ENCODE measurements around the gene OR2F1. TPM values are rescaled to one million over a fixed set of nuclear protein-coding genes. Genes with fewer than 3 reads are reported as not detected.

OR2F1 gene
- total RNA-seq, 5 donors from 2014 or later (not counting 1 experiment from before 2014, with no cell fraction given): not detected

DNA sequence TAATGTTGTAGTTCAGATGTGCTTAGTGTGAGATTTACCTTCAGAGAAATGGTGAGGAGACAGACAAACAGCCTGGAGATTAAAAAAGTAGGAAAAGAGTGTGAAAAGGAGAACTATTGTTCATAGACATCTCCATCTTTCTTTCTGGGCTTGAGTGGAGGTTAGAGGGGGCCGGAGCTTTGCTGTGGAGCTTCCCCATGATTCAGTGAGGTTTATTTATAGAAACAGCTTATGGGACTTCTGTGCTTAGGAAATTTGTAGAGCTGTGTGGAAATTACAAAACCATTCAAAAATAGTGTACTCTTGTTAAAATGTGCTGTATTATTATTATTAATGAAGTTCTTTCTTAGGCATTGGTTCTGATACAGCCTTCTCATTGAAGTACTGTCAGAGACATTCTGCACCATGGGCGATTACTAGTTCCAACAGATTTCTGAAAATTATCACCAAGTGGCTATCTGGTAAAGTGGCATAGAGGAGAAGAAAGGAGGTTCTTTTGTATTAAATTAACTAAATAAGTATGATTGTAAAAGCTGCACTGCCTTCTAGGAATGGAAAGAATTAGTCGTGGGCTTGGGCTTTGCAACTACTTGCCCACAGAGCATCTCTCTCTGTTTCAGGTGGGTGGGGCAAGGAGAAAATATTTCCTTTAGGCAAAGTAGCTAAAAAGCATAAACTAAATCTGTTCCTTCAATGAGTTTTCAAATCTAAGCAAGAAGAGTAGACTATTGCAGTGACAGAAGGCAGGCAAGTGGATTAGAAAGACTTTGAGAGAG is 44.0 kb upstream of the OR2F1 start:
- no peaks in the 10 kb centered on the region for H3K4me1 Mint-ChIP-seq
- no peaks in the 10 kb centered on the region for H3K4me1 ChIP-seq (ENCODE audit: control insufficient read depth in 1 of 2, extremely low read depth in 1 of 2, insufficient read depth in 2 of 2, low read length in 2 of 2)
- peaks cover 0 to 5% of the 10 kb centered on the region in 2 donors for H3K27me3 Mint-ChIP-seq
- no peak overlapping the region for H3K4me3 Mint-ChIP-seq
- ChIA-PET POLR2A (no interaction called here), CTCF (interaction anchor here in 1 of 2 donors (0.5 to 2.1 kb wide), 2 partner anchors 9 to 615 kb away, joined by 3 to 7 read pairs; partner anchors contain the start of gene TCAF1)
- H3K9me3 Mint-ChIP-seq: no peaks in the 10 kb centered on the region
- ATAC-seq (replicated peaks in 1 of 4): no peak
- no peaks in the 10 kb centered on the region for H3K9me3 ChIP-seq
- no peak for DNase-seq
- no peaks in the 10 kb centered on the region for H3K36me3 Mint-ChIP-seq
- no peaks in the 10 kb centered on the region for H3K36me3 ChIP-seq (ENCODE audit: control insufficient read depth in 2 of 2, extremely low read depth in 1 of 2, insufficient read depth in 1 of 2, low read length in 1 of 2)
- H3K27me3 ChIP-seq (replicated peaks in 1 of 2; ENCODE audit: control insufficient read depth in 2 of 2, extremely low read depth in 1 of 2, insufficient read depth in 2 of 2, low read length in 1 of 2): no peaks in the 10 kb centered on the region
- H3K4me3 ChIP-seq (ENCODE audit: control insufficient read depth in 1 of 2, extremely low read depth in 1 of 2, low read length in 1 of 2): no peak overlapping the region
- H3K27ac Mint-ChIP-seq: no peak overlapping the region
- no peak overlapping the region for H3K27ac ChIP-seq (ENCODE audit: low read length)
- no CpG with 5 or more reads among the region's 3 CpGs for WGBS (ENCODE audit: insufficient coverage)

DNA sequence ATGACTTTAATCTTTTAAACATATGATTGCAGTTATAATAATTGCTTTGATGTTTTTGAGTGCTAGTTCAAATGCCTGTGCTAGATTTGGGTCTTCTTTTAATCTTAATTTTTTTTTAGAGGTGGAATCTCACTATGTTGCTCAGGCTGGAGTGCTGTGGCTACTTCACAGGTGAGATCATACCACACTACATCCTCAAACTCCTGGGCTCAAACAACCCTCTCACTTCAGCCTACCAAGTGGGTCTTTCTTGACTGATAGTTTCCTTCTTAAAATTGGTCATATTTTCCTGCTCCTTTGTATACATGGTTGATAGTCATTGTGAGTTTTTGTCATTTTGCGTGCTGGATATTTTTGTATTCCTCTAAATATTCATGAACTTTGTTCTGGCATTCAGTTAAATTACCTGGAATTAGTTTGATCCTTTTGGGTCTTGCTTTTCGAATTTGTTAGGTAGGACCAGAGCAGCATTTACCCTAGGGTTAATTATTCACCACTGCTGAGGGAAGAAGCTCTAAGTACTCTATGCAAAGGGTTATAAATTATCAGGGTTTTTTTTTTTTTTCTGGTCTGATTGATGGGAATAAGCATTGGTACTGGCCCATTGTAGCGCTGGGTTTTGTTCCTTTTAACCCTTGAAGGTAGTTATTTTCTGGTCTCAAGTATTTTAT is 40.6 kb upstream of the OR2F1 start:
- 60% methylated on average over 1 of the region's 3 CpGs for WGBS (ENCODE audit: insufficient coverage)
- Histone ChIP-seq H3K36me3 (ENCODE audit: control insufficient read depth in 2 of 2, extremely low read depth in 1 of 2, insufficient read depth in 1 of 2, low read length in 1 of 2) (no peaks in the 10 kb centered on the region), H3K27ac (ENCODE audit: low read length) (no peak overlapping the region), H3K4me3 (ENCODE audit: control insufficient read depth in 1 of 2, extremely low read depth in 1 of 2, low read length in 1 of 2) (no peak overlapping the region), H3K9me3 (no peaks in the 10 kb centered on the region), H3K4me1 (ENCODE audit: control insufficient read depth in 1 of 2, extremely low read depth in 1 of 2, insufficient read depth in 2 of 2, low read length in 2 of 2) (no peaks in the 10 kb centered on the region), H3K27me3 (replicated peaks in 1 of 2; ENCODE audit: control insufficient read depth in 2 of 2, extremely low read depth in 1 of 2, insufficient read depth in 2 of 2, low read length in 1 of 2) (peaks cover 0 to 3% of the 10 kb centered on the region in 2 experiments)
- H3K4me3 Mint-ChIP-seq: no peak overlapping the region
- ChIA-PET CTCF (no interaction called here), POLR2A (interaction anchor here in 1 of 2 donors (0.5 kb wide), 1 partner anchor 12 kb away, joined by 5 read pairs; the partner anchor contains the start of gene TCAF1)
- DNase-seq: no peak
- H3K36me3 Mint-ChIP-seq: no peaks in the 10 kb centered on the region
- H3K27ac Mint-ChIP-seq: no peak overlapping the region
- no peaks in the 10 kb centered on the region for H3K4me1 Mint-ChIP-seq
- H3K9me3 Mint-ChIP-seq: no peaks in the 10 kb centered on the region
- ATAC-seq (replicated peaks in 1 of 4): no peak
- H3K27me3 Mint-ChIP-seq: peaks cover 13 to 14% of the 10 kb centered on the region in 2 donors

DNA sequence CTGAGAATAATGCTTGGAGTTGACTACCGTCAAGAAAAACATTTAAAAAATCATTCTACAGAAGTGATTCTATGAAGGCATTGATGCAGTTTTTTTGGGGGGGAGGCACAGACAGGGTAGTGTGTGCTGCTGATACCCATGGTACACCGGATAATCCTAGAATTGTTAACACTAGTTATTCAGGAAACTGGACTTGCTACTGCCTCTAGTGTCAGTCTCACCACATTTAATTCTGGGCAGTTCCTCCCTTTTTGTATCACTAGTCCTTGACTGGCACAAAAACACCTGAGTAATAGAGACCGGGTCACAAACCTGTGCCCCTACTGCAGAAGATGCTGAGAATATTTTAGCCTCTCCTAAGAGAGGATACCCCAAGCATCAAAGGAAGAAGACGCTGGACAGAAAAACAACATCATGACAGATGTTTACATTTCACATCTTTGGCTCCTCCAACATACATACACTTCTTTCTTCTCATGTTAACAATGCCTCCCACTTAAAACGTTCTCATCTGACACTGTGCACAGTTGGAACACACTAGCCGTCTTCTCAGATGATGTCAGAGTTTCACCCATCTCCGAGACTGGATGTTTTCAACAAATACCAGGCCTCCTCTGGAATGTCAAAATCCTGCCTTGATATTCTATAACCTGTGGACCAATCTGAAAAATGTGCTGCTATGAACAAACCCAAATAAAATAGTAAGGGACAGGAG is 39.5 kb upstream of the OR2F1 start:
- Mint-ChIP-seq H3K9me3 (no peaks in the 10 kb centered on the region), H3K27ac (no peak overlapping the region), H3K36me3 (no peaks in the 10 kb centered on the region), H3K27me3 (peaks cover 22 to 23% of the 10 kb centered on the region in 2 donors), H3K4me1 (no peaks in the 10 kb centered on the region), H3K4me3 (no peak overlapping the region)
- H3K27ac ChIP-seq (ENCODE audit: low read length): no peak overlapping the region
- H3K4me1 ChIP-seq (ENCODE audit: control insufficient read depth in 1 of 2, extremely low read depth in 1 of 2, insufficient read depth in 2 of 2, low read length in 2 of 2): no peaks in the 10 kb centered on the region
- no peak for DNase-seq
- ChIA-PET CTCF (no interaction called here), POLR2A (interaction anchor here in 1 of 2 donors (0.5 kb wide), 1 partner anchor 13 kb away, joined by 5 read pairs; the partner anchor contains the start of gene TCAF1)
- ATAC-seq (replicated peaks in 1 of 4): no peak
- H3K27me3 ChIP-seq (replicated peaks in 1 of 2; ENCODE audit: control insufficient read depth in 2 of 2, extremely low read depth in 1 of 2, insufficient read depth in 2 of 2, low read length in 1 of 2): peaks cover 0 to 3% of the 10 kb centered on the region in 2 experiments
- H3K4me3 ChIP-seq (ENCODE audit: control insufficient read depth in 1 of 2, extremely low read depth in 1 of 2, low read length in 1 of 2): no peak overlapping the region
- 70% methylated on average over 5 of the region's 7 CpGs for WGBS (ENCODE audit: insufficient coverage)
- H3K9me3 ChIP-seq: no peaks in the 10 kb centered on the region
- H3K36me3 ChIP-seq (ENCODE audit: control insufficient read depth in 2 of 2, extremely low read depth in 1 of 2, insufficient read depth in 1 of 2, low read length in 1 of 2): no peaks in the 10 kb centered on the region

DNA sequence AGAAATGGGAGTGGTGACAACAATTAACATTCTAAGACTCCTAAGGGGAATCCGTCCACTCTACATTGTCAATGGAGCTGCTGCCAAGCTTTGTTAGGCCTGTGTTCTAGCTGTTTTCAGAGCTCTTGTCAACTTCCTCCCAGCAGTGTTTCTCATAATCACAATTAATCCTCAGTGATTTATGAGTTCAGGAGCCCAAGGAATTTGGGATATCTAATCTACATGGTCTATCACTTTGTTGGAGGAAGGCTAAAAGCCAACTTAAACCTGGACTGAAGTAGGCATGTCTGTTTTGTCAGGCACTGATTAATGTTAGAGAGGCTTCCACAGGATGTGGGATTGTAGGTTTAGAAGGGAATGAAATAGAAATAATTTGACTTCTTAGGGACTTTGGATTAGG is 29.8 kb upstream of the OR2F1 start:
- Histone ChIP-seq H3K4me1 (ENCODE audit: control insufficient read depth in 1 of 2, extremely low read depth in 1 of 2, insufficient read depth in 2 of 2, low read length in 2 of 2) (no peaks in the 10 kb centered on the region), H3K9me3 (no peaks in the 10 kb centered on the region), H3K36me3 (ENCODE audit: control insufficient read depth in 2 of 2, extremely low read depth in 1 of 2, insufficient read depth in 1 of 2, low read length in 1 of 2) (no peaks in the 10 kb centered on the region), H3K4me3 (ENCODE audit: control insufficient read depth in 1 of 2, extremely low read depth in 1 of 2, low read length in 1 of 2) (no peak overlapping the region), H3K27ac (ENCODE audit: low read length) (no peak overlapping the region), H3K27me3 (replicated peaks in 1 of 2; ENCODE audit: control insufficient read depth in 2 of 2, extremely low read depth in 1 of 2, insufficient read depth in 2 of 2, low read length in 1 of 2) (no peaks in the 10 kb centered on the region)
- no peak overlapping the region for H3K4me3 Mint-ChIP-seq
- POLR2A ChIA-PET: no interaction called here
- H3K27me3 Mint-ChIP-seq: peaks cover 18 to 23% of the 10 kb centered on the region in 2 donors
- ATAC-seq (replicated peaks in 1 of 4) (no peak), DNase-seq (no peak)
- H3K27ac Mint-ChIP-seq: no peak overlapping the region
- no CpG with 5 or more reads among the region's 1 CpG for WGBS (ENCODE audit: insufficient coverage)
- no peaks in the 10 kb centered on the region for H3K36me3 Mint-ChIP-seq
- CTCF ChIA-PET: no interaction called here
- H3K9me3 Mint-ChIP-seq: no peaks in the 10 kb centered on the region
- H3K4me1 Mint-ChIP-seq: no peaks in the 10 kb centered on the region

DNA sequence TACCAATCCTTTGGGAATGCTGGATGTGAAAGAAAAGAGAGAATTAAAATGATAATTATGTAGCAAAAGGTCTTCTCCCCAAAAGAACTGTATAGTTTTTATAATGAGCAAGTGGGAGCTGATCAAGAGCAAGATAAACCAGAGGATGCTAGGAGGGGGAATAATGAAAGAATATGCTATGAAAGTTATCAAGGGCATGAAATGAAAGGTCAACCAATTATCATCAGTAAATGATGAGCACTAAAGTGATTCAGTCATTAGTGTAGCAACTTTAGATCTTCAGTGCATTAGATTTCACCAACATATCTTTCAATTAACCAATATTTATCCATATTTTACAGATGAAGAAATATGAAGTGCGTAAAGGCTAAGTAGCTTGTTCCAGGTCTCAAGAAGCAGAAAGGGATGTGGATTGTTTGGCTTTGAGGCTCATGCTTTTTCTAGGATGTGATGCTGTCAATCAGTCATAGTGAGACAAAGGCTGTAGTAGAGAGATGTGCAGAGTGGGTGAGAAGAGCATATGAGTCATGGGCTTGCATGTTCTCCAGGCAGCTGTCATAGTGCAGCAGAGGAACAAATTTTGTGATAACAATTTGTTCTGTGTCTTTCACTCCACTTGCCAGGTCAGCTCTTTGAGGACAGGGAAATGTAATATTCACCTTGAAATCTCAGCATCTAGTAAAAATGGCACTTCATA is 25.3 kb upstream of the OR2F1 start:
- POLR2A ChIA-PET: no interaction called here
- H3K9me3 ChIP-seq: no peaks in the 10 kb centered on the region
- Mint-ChIP-seq H3K27ac (no peak overlapping the region), H3K27me3 (no peaks in the 10 kb centered on the region), H3K4me3 (no peak overlapping the region), H3K36me3 (no peaks in the 10 kb centered on the region), H3K4me1 (no peaks in the 10 kb centered on the region), H3K9me3 (peaks cover 4 to 8% (median 6%) of the 10 kb centered on the region in 3 donors)
- ATAC-seq (replicated peaks in 1 of 4): no peak
- no peaks in the 10 kb centered on the region for H3K4me1 ChIP-seq (ENCODE audit: control insufficient read depth in 1 of 2, extremely low read depth in 1 of 2, insufficient read depth in 2 of 2, low read length in 2 of 2)
- no peaks in the 10 kb centered on the region for H3K36me3 ChIP-seq (ENCODE audit: control insufficient read depth in 2 of 2, extremely low read depth in 1 of 2, insufficient read depth in 1 of 2, low read length in 1 of 2)
- H3K4me3 ChIP-seq (ENCODE audit: control insufficient read depth in 1 of 2, extremely low read depth in 1 of 2, low read length in 1 of 2): no peak overlapping the region
- no peak overlapping the region for H3K27ac ChIP-seq (ENCODE audit: low read length)
- DNase-seq: no peak
- CTCF ChIA-PET: interaction anchor here in 1 of 2 donors (0.6 kb wide), 1 partner anchor 15 kb away, joined by 3 read pairs; no protein-coding TSS in a partner anchor
- WGBS (ENCODE audit: insufficient coverage): no CpG with 5 or more reads among the region's 1 CpG
- H3K27me3 ChIP-seq (replicated peaks in 1 of 2; ENCODE audit: control insufficient read depth in 2 of 2, extremely low read depth in 1 of 2, insufficient read depth in 2 of 2, low read length in 1 of 2): no peaks in the 10 kb centered on the region

DNA sequence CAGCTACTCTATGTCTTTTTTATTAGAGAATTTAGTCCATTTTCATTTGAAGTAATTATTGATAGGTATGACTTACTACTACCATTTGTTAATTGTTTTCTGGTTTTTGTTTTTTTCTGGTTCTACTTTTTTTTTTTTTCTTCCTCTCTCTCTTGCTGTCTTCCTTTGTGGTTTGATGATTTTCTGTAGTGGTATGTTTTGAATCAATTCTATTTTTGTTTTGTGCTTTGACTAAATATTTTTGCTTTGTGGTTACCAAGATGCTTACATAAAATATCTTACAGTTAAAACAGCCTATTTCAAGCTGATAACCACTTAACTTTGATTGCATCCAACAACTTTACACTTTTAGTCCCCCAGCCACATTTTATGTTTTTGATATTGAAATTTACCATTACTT is 22.9 kb upstream of the OR2F1 start:
- no peaks in the 10 kb centered on the region for H3K36me3 ChIP-seq (ENCODE audit: control insufficient read depth in 2 of 2, extremely low read depth in 1 of 2, insufficient read depth in 1 of 2, low read length in 1 of 2)
- Mint-ChIP-seq H3K4me1 (no peaks in the 10 kb centered on the region), H3K27ac (no peak overlapping the region), H3K27me3 (peaks cover 9 to 10% of the 10 kb centered on the region in 2 donors), H3K9me3 (peaks cover 4 to 8% (median 6%) of the 10 kb centered on the region in 3 donors), H3K4me3 (no peak overlapping the region), H3K36me3 (no peaks in the 10 kb centered on the region)
- no peaks in the 10 kb centered on the region for H3K4me1 ChIP-seq (ENCODE audit: control insufficient read depth in 1 of 2, extremely low read depth in 1 of 2, insufficient read depth in 2 of 2, low read length in 2 of 2)
- H3K4me3 ChIP-seq (ENCODE audit: control insufficient read depth in 1 of 2, extremely low read depth in 1 of 2, low read length in 1 of 2): no peak overlapping the region
- POLR2A ChIA-PET: no interaction called here
- DNase-seq (no peak), ATAC-seq (replicated peaks in 1 of 4) (no peak)
- CTCF ChIA-PET: interaction anchor here in 1 of 2 donors (0.6 kb wide), 1 partner anchor 915 kb away, joined by 3 read pairs; no protein-coding TSS in a partner anchor
- peaks cover 0 to 5% of the 10 kb centered on the region in 2 experiments for H3K27me3 ChIP-seq (replicated peaks in 1 of 2; ENCODE audit: control insufficient read depth in 2 of 2, extremely low read depth in 1 of 2, insufficient read depth in 2 of 2, low read length in 1 of 2)
- H3K27ac ChIP-seq (ENCODE audit: low read length): no peak overlapping the region
- H3K9me3 ChIP-seq: no peaks in the 10 kb centered on the region
